ENCODE measurements around the gene SNTG2. TPM values are rescaled to one million over a fixed set of nuclear protein-coding genes. Genes with fewer than 3 reads are reported as not detected.

SNTG2 gene
- total and polyA plus RNA-seq, 10 of the 15 experiments (the other 5 are each of a cell fraction or from before 2014, with no cell fraction given): not detected

GRCh38 chr2:1318366-1319009, 367.8 kb downstream of the SNTG2 start:
- H3K9me3 ChIP-seq (replicated peaks; ENCODE audit: control insufficient read depth, insufficient read depth, low read length): no peaks in the 10 kb centered on the region
- no peaks in the 10 kb centered on the region for H3K79me2 ChIP-seq (ENCODE audit: control insufficient read depth, insufficient read depth, low read length)
- ATAC-seq: no peak
- H3K36me3 ChIP-seq (ENCODE audit: control insufficient read depth in 2 of 2, insufficient read depth in 2 of 2, low read length in 1 of 2): no peaks in the 10 kb centered on the region
- in situ Hi-C loops (cut with MboI): no loop called here
- H3K4me1 ChIP-seq (ENCODE audit: control insufficient read depth, insufficient read depth, low read length): no peaks in the 10 kb centered on the region
- SMC1A ChIA-PET (ENCODE audit: uncharacterized antibody, unreplicated experiment): no interaction called here
- no peaks in the 10 kb centered on the region for H3K27me3 ChIP-seq (replicated peaks in 1 of 2; ENCODE audit: control insufficient read depth in 2 of 2, insufficient read depth in 2 of 2, low read length in 1 of 2)
- no peak overlapping the region for H3K9ac ChIP-seq (ENCODE audit: control insufficient read depth, insufficient read depth, low read length)
- DNase-seq (ENCODE audit: low read depth, low spot score): no peak
- no TSS peak for BruUV-seq (replicated peaks)
- CTCF ChIA-PET: interaction anchor here (1.4 kb wide), 1 partner anchor 14 kb away, joined by 3 read pairs; no protein-coding TSS in a partner anchor
- H3K27ac ChIP-seq (ENCODE audit: control insufficient read depth, insufficient read depth): no peak overlapping the region
- TF ChIP-seq MYC (IDR thresholded peaks at IDR 0.05; ENCODE audit: insufficient read depth, insufficient read length, insufficient replicate concordance, low read length, severe bottlenecking) (no peak), SREBF2 (IDR thresholded peaks at IDR 0.05; ENCODE audit: low read length) (no peak), MTA2 (IDR thresholded peaks at IDR 0.05; ENCODE audit: low read depth) (no peak), TAF1 (IDR thresholded peaks at IDR 0.05; ENCODE audit: borderline replicate concordance, low read depth, low read length) (no peak), YY1 (IDR thresholded peaks at IDR 0.05; ENCODE audit: low read depth, low read length) (no peak), MXI1 (IDR thresholded peaks at IDR 0.05; ENCODE audit: low read depth, low read length) (no peak), RAD51 (IDR thresholded peaks at IDR 0.05) (no peak), TBL1XR1 (IDR thresholded peaks at IDR 0.05; ENCODE audit: low read depth, low read length) (no peak)
- RAD21 ChIA-PET (ENCODE audit: unreplicated experiment): no interaction called here
- H2AFZ ChIP-seq (ENCODE audit: control insufficient read depth, low read depth, low read length): no peak overlapping the region
- WGBS (ENCODE audit: insufficient coverage, insufficient replicate concordance, low lambda C conversion rate, missing lambda C conversion rate): 51% methylated on average over 19 of the region's 19 CpGs
- H3K4me2 ChIP-seq (ENCODE audit: control insufficient read depth, insufficient read depth): no peak overlapping the region
- no peak overlapping the region for H3K4me3 ChIP-seq
- POLR2A ChIA-PET: no interaction called here
- H4K20me1 ChIP-seq (ENCODE audit: control insufficient read depth, insufficient read depth): no peaks in the 10 kb centered on the region
- intact Hi-C loops (cut with micrococcal nuclease; ENCODE audit: unreplicated experiment): no loop called here
- no peak for FAIRE-seq

GRCh38 chr2:1319393-1319792, 368.7 kb downstream of the SNTG2 start:
- H3K79me2 ChIP-seq (ENCODE audit: control insufficient read depth, insufficient read depth, low read length): no peaks in the 10 kb centered on the region
- no peaks in the 10 kb centered on the region for H3K9me3 ChIP-seq (replicated peaks; ENCODE audit: control insufficient read depth, insufficient read depth, low read length)
- no peaks in the 10 kb centered on the region for H3K4me1 ChIP-seq (ENCODE audit: control insufficient read depth, insufficient read depth, low read length)
- ChIA-PET SMC1A (ENCODE audit: uncharacterized antibody, unreplicated experiment) (no interaction called here), CTCF (interaction anchor here (1.4 kb wide), 1 partner anchor 13 kb away, joined by 3 read pairs; no protein-coding TSS in a partner anchor), RAD21 (ENCODE audit: unreplicated experiment) (no interaction called here), POLR2A (no interaction called here)
- TF ChIP-seq CEBPB (IDR thresholded peaks at IDR 0.05; ENCODE audit: borderline replicate concordance in 1 of 2, low read depth in 2 of 2, low read length in 2 of 2): no peak
- H3K27ac ChIP-seq (ENCODE audit: control insufficient read depth, insufficient read depth): no peak overlapping the region
- in situ Hi-C loops (cut with MboI): no loop called here
- ATAC-seq (no peak), DNase-seq (ENCODE audit: low read depth, low spot score) (no peak), FAIRE-seq (no peak)
- H3K36me3 ChIP-seq (ENCODE audit: control insufficient read depth in 2 of 2, insufficient read depth in 2 of 2, low read length in 1 of 2): no peaks in the 10 kb centered on the region
- no peaks in the 10 kb centered on the region for H3K27me3 ChIP-seq (replicated peaks in 1 of 2; ENCODE audit: control insufficient read depth in 2 of 2, insufficient read depth in 2 of 2, low read length in 1 of 2)
- no TSS peak for BruUV-seq (replicated peaks)
- no peak overlapping the region for H2AFZ ChIP-seq (ENCODE audit: control insufficient read depth, low read depth, low read length)
- H3K4me2 ChIP-seq (ENCODE audit: control insufficient read depth, insufficient read depth): no peak overlapping the region
- no peaks in the 10 kb centered on the region for H4K20me1 ChIP-seq (ENCODE audit: control insufficient read depth, insufficient read depth)
- WGBS (ENCODE audit: insufficient coverage, insufficient replicate concordance, low lambda C conversion rate, missing lambda C conversion rate): 11% methylated on average over 7 of the region's 7 CpGs
- no peak overlapping the region for H3K4me3 ChIP-seq
- intact Hi-C loops (cut with micrococcal nuclease; ENCODE audit: unreplicated experiment): no loop called here
- no peak overlapping the region for H3K9ac ChIP-seq (ENCODE audit: control insufficient read depth, insufficient read depth, low read length)
